ENCODE results near the gene PTPRO.

The PTPRO gene

DNA sequence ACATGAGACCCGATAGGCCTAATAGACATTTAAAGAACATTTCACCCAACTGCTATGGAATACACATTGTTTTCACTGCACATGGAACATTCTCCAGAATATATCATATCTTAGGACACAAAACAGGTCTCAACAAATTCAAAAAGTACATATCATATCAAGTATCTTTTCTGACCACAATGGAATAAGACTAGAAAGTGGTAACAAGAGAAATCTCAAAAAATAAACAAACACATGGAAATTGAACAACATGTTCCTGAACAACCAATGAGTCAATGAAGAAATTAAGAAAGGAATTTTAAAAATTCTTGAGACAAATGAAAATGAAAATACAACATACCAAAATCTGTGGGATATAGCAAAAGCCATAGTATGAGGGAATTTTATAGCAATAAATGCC lies 208.1 kb downstream of the PTPRO start:
- no peaks in the 10 kb centered on the region for H3K9me3 ChIP-seq (ENCODE audit: insufficient read depth, low read depth, low read length)
- no peaks in the 10 kb centered on the region for H3K4me1 ChIP-seq (ENCODE audit: insufficient read depth, low read length)
- H3K27ac ChIP-seq (ENCODE audit: low read length) = no peak overlapping the region
- no peaks in the 10 kb centered on the region for H3K27me3 ChIP-seq (ENCODE audit: insufficient read depth, low read length)
- no peak overlapping the region for H3K9ac ChIP-seq (ENCODE audit: low read depth, low read length)
- H3K4me3 ChIP-seq (ENCODE audit: low read length) = no peak overlapping the region
- H3K36me3 ChIP-seq (ENCODE audit: insufficient read depth, low read depth, low read length) = no peaks in the 10 kb centered on the region

DNA sequence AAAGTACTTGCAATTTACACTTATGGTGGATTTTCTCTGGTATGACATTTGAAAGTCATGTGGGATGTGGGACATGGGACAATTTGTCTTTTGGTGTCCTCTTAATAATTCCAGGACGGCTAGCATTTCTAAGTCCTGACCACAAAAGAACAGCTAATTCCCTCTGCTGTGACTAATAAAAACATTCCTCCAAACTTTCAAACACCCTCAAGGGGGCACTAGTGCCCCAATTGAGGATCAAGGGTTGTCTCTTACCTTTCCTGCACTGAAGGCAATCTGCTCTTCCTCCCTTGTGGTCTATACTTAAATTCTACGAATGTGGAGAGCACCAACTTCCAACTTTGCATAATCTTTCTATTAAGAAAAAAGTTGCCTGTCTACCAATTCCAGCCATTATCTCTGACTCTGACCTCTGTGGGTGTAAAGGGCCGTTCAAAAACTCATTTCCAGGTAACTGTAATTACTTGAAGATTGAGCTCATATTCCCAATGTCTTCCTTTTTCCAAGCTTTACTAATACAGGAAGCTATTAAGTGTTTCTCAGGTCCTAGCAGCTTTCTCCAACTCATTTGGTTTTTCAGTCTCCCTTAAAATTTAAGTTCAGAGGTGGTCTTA lies 210.2 kb downstream of the PTPRO start:
- Histone ChIP-seq H3K9me3 (ENCODE audit: insufficient read depth, low read depth, low read length) (no peaks in the 10 kb centered on the region), H3K27ac (ENCODE audit: low read length) (no peak overlapping the region), H3K36me3 (ENCODE audit: insufficient read depth, low read depth, low read length) (no peaks in the 10 kb centered on the region), H3K4me3 (ENCODE audit: low read length) (no peak overlapping the region), H3K9ac (ENCODE audit: low read depth, low read length) (no peak overlapping the region), H3K4me1 (ENCODE audit: insufficient read depth, low read length) (no peaks in the 10 kb centered on the region), H3K27me3 (ENCODE audit: insufficient read depth, low read length) (no peaks in the 10 kb centered on the region)

DNA sequence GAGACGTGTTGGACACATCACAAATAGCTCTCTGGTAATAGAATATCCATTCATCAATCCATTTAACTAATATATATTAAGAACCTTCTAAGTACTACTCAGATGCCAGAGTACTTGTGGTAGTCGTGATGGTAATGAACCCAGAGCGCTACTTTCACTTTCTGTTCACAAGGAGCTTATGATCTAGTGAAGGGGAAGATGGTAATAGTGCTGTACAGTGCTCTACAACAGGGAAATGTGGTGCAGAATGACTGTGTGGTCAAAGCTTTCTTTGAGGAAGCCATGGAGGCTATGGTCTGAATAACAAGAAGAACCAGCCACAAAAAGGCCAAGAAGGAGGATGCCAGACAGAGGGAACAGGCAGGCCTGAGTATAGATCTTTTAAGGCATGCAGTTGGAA lies 212.0 kb downstream of the PTPRO start:
- Histone ChIP-seq H3K9me3 (ENCODE audit: insufficient read depth, low read depth, low read length) (no peaks in the 10 kb centered on the region), H3K4me1 (ENCODE audit: insufficient read depth, low read length) (no peaks in the 10 kb centered on the region), H3K36me3 (ENCODE audit: insufficient read depth, low read depth, low read length) (no peaks in the 10 kb centered on the region), H3K27me3 (ENCODE audit: insufficient read depth, low read length) (no peaks in the 10 kb centered on the region), H3K9ac (ENCODE audit: low read depth, low read length) (no peak overlapping the region), H3K27ac (ENCODE audit: low read length) (no peak overlapping the region), H3K4me3 (ENCODE audit: low read length) (no peak overlapping the region)

DNA sequence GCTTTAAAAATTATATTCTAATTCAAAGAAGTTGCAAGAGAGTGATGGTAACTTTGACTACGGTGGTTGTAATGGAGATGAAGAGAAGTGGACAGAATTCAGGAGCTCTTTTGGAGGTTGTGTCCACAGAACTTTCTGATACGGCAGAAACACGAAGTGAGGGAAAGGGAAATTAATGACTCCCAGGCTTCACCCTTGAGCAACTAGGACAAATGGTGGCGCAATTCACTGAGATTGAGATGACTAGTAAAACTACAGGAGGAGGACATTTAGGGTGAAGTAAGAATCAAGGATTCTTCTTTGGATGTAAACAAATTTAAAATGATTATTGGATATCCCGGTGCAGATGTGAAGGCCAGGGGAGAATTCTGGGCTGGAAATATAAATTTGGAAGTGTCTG lies 212.6 kb downstream of the PTPRO start:
- Histone ChIP-seq H3K36me3 (ENCODE audit: insufficient read depth, low read depth, low read length) (no peaks in the 10 kb centered on the region), H3K27me3 (ENCODE audit: insufficient read depth, low read length) (no peaks in the 10 kb centered on the region), H3K9ac (ENCODE audit: low read depth, low read length) (no peak overlapping the region), H3K27ac (ENCODE audit: low read length) (no peak overlapping the region), H3K4me1 (ENCODE audit: insufficient read depth, low read length) (no peaks in the 10 kb centered on the region), H3K4me3 (ENCODE audit: low read length) (no peak overlapping the region), H3K9me3 (ENCODE audit: insufficient read depth, low read depth, low read length) (no peaks in the 10 kb centered on the region)

DNA sequence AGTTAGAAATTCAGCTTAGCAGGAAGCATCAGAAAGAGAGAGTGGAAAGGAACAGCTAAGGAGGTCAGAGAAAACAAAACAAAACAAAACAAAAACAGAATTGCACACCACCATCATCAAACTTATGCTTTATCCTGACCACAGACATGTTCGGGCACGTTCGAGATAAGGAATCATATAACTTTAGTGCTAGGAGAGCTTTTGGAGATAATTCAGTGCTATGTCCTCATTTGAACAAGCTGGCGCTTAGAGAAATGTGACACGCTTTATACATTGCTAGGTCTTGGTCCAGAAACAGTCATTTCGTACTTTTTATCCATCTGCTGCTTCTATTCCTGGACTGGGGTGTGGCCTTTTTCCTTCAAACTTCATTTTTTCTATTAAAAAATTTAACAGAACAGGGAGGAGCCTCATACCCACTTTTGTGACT lies 213.1 kb downstream of the PTPRO start:
- H3K9ac ChIP-seq (ENCODE audit: low read depth, low read length) = no peak overlapping the region

DNA sequence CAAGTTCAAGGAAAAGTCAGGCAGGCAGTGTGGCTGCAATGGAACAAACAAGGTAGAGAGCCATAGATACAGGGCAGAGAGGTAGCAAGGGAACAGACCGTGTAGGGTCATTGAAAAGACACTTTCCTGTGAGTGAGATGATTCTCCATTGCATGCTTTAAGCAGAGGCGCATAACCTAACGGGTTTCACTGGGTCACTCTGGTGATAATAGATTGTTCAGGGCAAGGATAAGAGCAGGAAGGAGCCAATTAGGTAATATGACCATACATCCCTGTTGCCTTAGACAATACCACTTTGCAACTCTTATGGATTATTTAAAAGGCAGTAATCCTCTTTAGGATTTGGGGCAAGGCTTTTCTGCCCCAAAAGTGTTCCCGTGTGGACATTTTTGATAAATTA lies 214.1 kb downstream of the PTPRO start:
- Histone ChIP-seq H3K9ac (ENCODE audit: low read depth, low read length) (no peak overlapping the region), H3K4me3 (ENCODE audit: low read length) (no peak overlapping the region), H3K27ac (ENCODE audit: low read length) (no peak overlapping the region), H3K4me1 (ENCODE audit: insufficient read depth, low read length) (no peaks in the 10 kb centered on the region), H3K27me3 (ENCODE audit: insufficient read depth, low read length) (no peaks in the 10 kb centered on the region), H3K36me3 (ENCODE audit: insufficient read depth, low read depth, low read length) (no peaks in the 10 kb centered on the region), H3K9me3 (ENCODE audit: insufficient read depth, low read depth, low read length) (no peaks in the 10 kb centered on the region)

More for the DNA sequence above, 213.1 kb downstream of the PTPRO start:
- no peak overlapping the region for H3K4me3 ChIP-seq (ENCODE audit: low read length)
- no peaks in the 10 kb centered on the region for H3K27me3 ChIP-seq (ENCODE audit: insufficient read depth, low read length)
- H3K27ac ChIP-seq (ENCODE audit: low read length) = no peak overlapping the region
- H3K4me1 ChIP-seq (ENCODE audit: insufficient read depth, low read length) = no peaks in the 10 kb centered on the region
- H3K9me3 ChIP-seq (ENCODE audit: insufficient read depth, low read depth, low read length) = no peaks in the 10 kb centered on the region
- H3K36me3 ChIP-seq (ENCODE audit: insufficient read depth, low read depth, low read length) = no peaks in the 10 kb centered on the region

DNA sequence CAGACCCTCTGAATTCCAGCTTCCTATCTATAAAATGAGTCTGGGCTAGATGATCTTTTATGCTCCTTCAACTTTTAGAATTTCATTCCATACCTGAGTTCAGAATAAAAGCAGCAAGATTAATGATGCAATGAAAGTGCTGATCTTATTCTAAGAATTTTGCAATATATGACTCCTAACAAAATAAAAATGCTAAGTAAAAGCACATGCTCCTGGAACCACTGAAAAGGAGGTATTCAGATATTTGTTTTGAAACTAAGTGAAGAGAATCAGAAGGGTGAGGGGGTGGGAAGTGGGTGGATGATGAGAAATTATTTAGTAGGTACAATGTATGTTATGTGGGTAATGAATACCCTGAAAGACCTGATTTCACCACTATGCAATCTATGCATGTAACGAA lies 216.6 kb downstream of the PTPRO start:
- H3K27ac ChIP-seq (ENCODE audit: low read length) = no peak overlapping the region
- no peak overlapping the region for H3K9ac ChIP-seq (ENCODE audit: low read depth, low read length)
- H3K36me3 ChIP-seq (ENCODE audit: insufficient read depth, low read depth, low read length) = no peaks in the 10 kb centered on the region
- H3K4me3 ChIP-seq (ENCODE audit: low read length) = no peak overlapping the region
- no peaks in the 10 kb centered on the region for H3K27me3 ChIP-seq (ENCODE audit: insufficient read depth, low read length)
- no peaks in the 10 kb centered on the region for H3K4me1 ChIP-seq (ENCODE audit: insufficient read depth, low read length)
- H3K9me3 ChIP-seq (ENCODE audit: insufficient read depth, low read depth, low read length) = no peaks in the 10 kb centered on the region

DNA sequence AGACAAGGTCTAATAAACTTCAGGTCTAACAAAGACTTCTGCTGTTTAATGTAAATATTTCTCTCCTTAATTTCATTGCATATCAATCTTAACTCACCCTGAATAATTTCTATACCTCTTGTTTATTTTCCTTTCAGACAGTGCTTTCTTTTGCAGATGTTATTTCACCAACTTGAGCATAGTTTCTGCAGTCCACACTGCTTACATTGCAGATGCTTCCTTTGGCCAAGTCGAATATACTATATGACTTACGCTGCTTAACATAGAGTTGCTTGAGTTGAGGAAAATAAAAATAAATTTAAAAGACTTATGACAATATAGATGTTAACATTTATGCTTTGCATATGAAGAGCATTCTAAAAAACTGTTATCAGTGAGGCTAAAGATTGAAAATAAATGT lies 217.7 kb downstream of the PTPRO start:
- Histone ChIP-seq H3K4me3 (ENCODE audit: low read length) (no peak overlapping the region), H3K36me3 (ENCODE audit: insufficient read depth, low read depth, low read length) (no peaks in the 10 kb centered on the region), H3K9me3 (ENCODE audit: insufficient read depth, low read depth, low read length) (no peaks in the 10 kb centered on the region), H3K9ac (ENCODE audit: low read depth, low read length) (no peak overlapping the region), H3K4me1 (ENCODE audit: insufficient read depth, low read length) (no peaks in the 10 kb centered on the region), H3K27ac (ENCODE audit: low read length) (no peak overlapping the region), H3K27me3 (ENCODE audit: insufficient read depth, low read length) (no peaks in the 10 kb centered on the region)

DNA sequence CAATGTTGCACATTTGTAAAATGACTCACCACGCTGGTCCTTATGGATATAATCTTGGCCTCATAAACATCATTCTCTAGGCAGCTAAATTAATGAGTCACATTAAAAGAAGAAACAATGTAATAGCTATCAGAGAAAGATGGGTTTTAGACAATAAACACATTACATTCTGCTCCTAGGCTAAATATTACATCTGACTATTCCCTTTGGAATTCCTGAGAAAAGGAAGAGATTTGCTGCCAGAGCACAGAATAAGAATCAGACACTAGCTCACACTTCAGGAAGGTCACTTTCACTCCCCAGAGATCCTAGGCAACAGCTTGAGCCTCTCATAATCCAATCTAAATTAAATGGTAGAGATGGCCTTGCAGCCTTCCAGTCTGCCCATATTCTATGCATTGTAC lies 218.2 kb downstream of the PTPRO start:
- Histone ChIP-seq H3K4me1 (ENCODE audit: insufficient read depth, low read length) (no peaks in the 10 kb centered on the region), H3K27me3 (ENCODE audit: insufficient read depth, low read length) (no peaks in the 10 kb centered on the region), H3K36me3 (ENCODE audit: insufficient read depth, low read depth, low read length) (no peaks in the 10 kb centered on the region), H3K4me3 (ENCODE audit: low read length) (no peak overlapping the region), H3K27ac (ENCODE audit: low read length) (no peak overlapping the region), H3K9me3 (ENCODE audit: insufficient read depth, low read depth, low read length) (no peaks in the 10 kb centered on the region), H3K9ac (ENCODE audit: low read depth, low read length) (no peak overlapping the region)

DNA sequence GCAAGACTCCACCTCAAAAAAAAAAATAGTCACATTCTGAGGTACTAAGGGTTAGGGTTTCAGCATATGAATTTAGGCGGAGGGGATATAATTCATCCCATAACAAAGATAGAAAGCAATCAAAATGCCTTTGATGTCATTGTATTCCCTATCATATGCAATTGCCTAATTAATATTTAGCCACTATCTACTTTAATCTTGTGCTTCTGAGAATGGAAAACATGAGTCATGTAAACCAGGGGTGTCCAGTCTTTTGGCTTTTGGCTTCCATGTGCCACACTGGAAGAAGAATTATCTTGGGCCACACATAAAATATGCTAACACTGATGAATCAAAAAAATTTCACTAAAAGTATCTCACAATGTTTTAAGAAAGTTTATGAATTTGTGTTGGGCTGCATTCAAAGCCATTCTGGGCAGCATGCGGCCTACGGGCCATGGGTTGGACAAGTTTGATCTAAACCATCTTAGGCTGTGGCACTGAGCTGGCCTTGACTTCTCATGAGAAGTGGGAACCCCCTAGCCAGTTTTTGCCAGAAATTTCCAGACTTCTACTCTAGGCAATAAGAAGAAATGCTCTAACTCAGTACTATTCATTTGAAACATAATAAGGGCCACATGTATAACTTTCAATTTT lies 219.8 kb downstream of the PTPRO start:
- no peaks in the 10 kb centered on the region for H3K36me3 ChIP-seq (ENCODE audit: insufficient read depth, low read depth, low read length)
- no peaks in the 10 kb centered on the region for H3K4me1 ChIP-seq (ENCODE audit: insufficient read depth, low read length)
- no peak overlapping the region for H3K27ac ChIP-seq (ENCODE audit: low read length)
- no peaks in the 10 kb centered on the region for H3K9me3 ChIP-seq (ENCODE audit: insufficient read depth, low read depth, low read length)
- no peak overlapping the region for H3K9ac ChIP-seq (ENCODE audit: low read depth, low read length)
- H3K4me3 ChIP-seq (ENCODE audit: low read length) = no peak overlapping the region
- no peaks in the 10 kb centered on the region for H3K27me3 ChIP-seq (ENCODE audit: insufficient read depth, low read length)

DNA sequence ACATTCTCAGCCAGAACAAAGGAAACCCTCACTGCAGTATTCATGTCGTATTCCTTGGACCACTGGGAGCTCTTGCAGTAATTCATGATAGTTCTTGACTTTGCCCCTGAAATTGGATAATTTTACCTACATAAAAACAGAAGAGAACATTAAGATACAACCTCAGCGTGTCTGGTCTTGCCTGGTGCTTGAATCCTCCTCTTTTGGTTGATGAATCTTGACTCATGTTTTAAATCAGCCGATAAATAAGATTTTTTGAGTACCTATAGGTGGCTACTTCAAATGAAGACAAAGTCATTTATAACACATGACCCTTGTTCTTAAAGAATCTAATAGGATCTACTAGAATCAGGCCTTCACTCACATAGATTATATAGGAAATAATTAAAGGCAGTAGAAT lies 221.0 kb downstream of the PTPRO start:
- no peaks in the 10 kb centered on the region for H3K9me3 ChIP-seq (ENCODE audit: insufficient read depth, low read depth, low read length)
- no peaks in the 10 kb centered on the region for H3K4me1 ChIP-seq (ENCODE audit: insufficient read depth, low read length)
- no peak overlapping the region for H3K4me3 ChIP-seq (ENCODE audit: low read length)
- H3K9ac ChIP-seq (ENCODE audit: low read depth, low read length) = no peak overlapping the region
- H3K27ac ChIP-seq (ENCODE audit: low read length) = no peak overlapping the region
- no peaks in the 10 kb centered on the region for H3K27me3 ChIP-seq (ENCODE audit: insufficient read depth, low read length)
- no peaks in the 10 kb centered on the region for H3K36me3 ChIP-seq (ENCODE audit: insufficient read depth, low read depth, low read length)

DNA sequence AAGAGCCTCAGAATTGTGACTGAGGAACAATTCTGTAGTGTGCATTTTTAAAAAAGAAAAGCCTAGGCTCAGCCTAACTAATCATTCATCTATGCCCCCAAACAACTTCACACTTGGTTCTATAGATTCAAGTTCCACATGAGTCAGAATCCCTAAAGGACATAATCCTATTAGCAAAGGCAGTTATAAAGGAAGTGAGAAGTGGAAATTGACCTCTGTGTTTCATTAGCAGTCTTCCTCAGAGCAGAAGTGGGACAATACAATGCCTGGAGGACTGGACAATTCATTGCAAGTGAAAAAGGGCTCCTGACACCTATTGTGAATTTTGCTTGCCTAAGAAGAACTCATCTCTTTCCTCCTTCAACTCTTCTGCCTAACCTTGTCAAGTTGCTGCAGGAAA lies 222.3 kb downstream of the PTPRO start:
- Histone ChIP-seq H3K27me3 (ENCODE audit: insufficient read depth, low read length) (no peaks in the 10 kb centered on the region), H3K4me3 (ENCODE audit: low read length) (no peak overlapping the region), H3K4me1 (ENCODE audit: insufficient read depth, low read length) (no peaks in the 10 kb centered on the region), H3K9ac (ENCODE audit: low read depth, low read length) (no peak overlapping the region), H3K27ac (ENCODE audit: low read length) (no peak overlapping the region), H3K36me3 (ENCODE audit: insufficient read depth, low read depth, low read length) (no peaks in the 10 kb centered on the region), H3K9me3 (ENCODE audit: insufficient read depth, low read depth, low read length) (no peaks in the 10 kb centered on the region)

Data from iPS-20b (cell line).